OCI-LY1 (cell line): ENCODE data around the gene TRPM5.

ENCODE experiments used
- EZH2 ChIP-seq: fragments of 200-600 bp; sonication (generic), shearing (Covaris generic); IDR thresholded peaks from 2 replicates; pipeline ENCODE4 v1.8.0; 2017; ENCODE audit warnings: borderline replicate concordance, mixed run types, mild to moderate bottlenecking, antibody characterized with exemption, low read length, moderate library complexity, mixed read lengths
- TF ChIP-seq, protein P1 (sequence below): fragments of 200-600 bp; sonication (generic), shearing (Covaris generic); IDR thresholded peaks from 2 replicates; pipeline ENCODE4 v1.5.1; 2017; ENCODE audit warnings: mild to moderate bottlenecking, antibody characterized with exemption, low read length, moderate library complexity, mixed read lengths

GRCh38 chr11:2466869-2467694 lies 22.8 kb upstream of the TRPM5 start:
- TF ChIP-seq, protein P1, sequence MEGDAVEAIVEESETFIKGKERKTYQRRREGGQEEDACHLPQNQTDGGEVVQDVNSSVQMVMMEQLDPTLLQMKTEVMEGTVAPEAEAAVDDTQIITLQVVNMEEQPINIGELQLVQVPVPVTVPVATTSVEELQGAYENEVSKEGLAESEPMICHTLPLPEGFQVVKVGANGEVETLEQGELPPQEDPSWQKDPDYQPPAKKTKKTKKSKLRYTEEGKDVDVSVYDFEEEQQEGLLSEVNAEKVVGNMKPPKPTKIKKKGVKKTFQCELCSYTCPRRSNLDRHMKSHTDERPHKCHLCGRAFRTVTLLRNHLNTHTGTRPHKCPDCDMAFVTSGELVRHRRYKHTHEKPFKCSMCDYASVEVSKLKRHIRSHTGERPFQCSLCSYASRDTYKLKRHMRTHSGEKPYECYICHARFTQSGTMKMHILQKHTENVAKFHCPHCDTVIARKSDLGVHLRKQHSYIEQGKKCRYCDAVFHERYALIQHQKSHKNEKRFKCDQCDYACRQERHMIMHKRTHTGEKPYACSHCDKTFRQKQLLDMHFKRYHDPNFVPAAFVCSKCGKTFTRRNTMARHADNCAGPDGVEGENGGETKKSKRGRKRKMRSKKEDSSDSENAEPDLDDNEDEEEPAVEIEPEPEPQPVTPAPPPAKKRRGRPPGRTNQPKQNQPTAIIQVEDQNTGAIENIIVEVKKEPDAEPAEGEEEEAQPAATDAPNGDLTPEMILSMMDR: no peak
- no peak for TF ChIP-seq EZH2
